AG09319 (cell line): ENCODE results near the gene NFKBIL1.
"Not testable (repeated sequence)": the region's sequence is repeated elsewhere in the genome, so short reads cannot be mapped to it uniquely, and the experiment has no call there.

Experiments used
- DNase-seq: peaks from one replicate; pipeline ENCODE4 v3.0.0-alpha.2; 2010; ENCODE audit warnings: low read depth; ENCODE audit errors: extremely low read depth
- TF ChIP-seq, protein P1 (sequence below): IDR thresholded peaks from 2 replicates; pipeline ENCODE4 v1.5.1; 2011; ENCODE audit warnings: low read depth, mild to moderate bottlenecking, inconsistent platforms, low read length, moderate library complexity

The NFKBIL1 gene

DNA sequence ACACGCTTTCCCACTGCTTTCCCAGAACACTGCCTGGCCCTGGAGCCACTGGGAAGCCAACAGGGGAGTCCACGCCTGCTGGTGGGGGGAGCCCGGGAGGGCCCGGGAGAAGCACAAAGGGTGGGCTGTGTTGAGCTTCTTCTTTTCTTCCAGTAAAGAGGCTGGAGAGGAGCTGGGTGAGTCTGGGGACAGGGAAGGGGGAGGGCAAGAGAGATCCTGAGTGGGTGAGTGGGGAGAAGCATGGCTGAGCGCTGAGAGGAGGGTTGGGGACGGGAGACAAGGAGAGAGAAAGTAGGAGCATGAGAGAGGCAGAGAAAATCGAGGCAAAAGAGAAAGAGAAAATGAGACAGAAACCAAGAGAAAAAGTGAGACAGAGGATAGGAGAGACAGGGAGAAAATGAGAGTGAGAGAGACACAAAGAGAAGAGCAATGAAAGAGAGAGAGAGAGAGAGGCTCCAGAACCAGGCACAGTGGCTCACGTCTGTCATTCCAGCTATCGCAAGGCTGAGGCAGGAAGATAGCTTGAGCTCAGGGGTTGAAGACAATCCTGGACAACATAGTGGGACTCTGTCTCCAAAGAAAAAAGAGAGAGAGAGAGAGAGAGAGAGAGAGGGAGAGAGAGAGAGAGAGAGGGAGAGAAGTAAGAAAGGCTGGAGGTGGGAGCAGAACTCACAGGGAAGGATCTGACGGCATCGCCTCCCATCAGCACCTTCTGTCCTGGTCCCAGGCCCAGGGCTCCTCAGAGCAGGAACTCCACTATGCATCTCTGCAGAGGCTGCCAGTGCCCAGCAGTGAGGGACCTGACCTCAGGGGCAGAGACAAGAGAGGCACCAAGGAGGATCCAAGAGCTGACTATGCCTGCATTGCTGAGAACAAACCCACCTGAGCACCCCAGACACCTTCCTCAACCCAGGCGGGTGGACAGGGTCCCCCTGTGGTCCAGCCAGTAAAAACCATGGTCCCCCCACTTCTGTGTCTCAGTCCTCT is 40.7 kb downstream of the NFKBIL1 start:
- DNase-seq = no peak
- TF ChIP-seq, protein P1, sequence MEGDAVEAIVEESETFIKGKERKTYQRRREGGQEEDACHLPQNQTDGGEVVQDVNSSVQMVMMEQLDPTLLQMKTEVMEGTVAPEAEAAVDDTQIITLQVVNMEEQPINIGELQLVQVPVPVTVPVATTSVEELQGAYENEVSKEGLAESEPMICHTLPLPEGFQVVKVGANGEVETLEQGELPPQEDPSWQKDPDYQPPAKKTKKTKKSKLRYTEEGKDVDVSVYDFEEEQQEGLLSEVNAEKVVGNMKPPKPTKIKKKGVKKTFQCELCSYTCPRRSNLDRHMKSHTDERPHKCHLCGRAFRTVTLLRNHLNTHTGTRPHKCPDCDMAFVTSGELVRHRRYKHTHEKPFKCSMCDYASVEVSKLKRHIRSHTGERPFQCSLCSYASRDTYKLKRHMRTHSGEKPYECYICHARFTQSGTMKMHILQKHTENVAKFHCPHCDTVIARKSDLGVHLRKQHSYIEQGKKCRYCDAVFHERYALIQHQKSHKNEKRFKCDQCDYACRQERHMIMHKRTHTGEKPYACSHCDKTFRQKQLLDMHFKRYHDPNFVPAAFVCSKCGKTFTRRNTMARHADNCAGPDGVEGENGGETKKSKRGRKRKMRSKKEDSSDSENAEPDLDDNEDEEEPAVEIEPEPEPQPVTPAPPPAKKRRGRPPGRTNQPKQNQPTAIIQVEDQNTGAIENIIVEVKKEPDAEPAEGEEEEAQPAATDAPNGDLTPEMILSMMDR = no peak

DNA sequence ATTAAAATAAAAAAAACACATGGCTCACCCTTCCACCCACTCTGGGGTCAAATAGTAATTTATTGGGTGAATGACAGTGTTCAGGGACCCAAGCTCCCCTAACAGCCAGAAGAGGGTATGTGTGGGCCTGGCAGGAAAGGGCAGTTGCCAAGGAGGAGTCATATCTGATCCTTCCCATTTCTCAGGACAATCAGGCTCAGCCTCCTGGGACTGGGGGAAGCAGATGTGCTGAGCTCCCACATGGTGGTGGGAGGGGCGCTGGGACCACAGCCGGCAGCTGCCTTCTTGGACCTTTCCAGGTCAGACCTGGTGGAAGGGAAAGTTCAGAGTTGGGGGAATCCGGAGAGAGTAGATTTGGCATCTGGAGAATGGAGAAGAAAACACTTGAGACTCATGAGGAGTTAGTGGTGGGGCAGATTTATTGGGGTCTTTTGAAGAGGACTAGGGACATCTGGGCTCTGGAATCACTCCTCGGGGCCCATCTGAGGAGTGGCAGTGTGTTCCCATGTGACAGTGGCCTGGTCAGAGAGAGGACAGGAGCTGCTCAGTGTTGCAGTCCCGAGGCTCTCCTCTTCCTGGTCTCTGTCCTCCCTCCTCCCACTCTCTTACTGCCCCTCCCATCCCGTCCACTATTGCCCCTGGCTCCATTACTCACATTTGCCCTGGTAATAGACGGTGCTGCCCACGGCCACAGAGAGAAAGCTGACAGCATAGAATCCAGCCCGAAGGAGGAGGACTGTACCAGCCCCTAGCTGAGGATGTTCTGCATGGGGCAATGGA is 41.7 kb downstream of the NFKBIL1 start:
- no peak for DNase-seq
- TF ChIP-seq, protein P1 = no peak

DNA sequence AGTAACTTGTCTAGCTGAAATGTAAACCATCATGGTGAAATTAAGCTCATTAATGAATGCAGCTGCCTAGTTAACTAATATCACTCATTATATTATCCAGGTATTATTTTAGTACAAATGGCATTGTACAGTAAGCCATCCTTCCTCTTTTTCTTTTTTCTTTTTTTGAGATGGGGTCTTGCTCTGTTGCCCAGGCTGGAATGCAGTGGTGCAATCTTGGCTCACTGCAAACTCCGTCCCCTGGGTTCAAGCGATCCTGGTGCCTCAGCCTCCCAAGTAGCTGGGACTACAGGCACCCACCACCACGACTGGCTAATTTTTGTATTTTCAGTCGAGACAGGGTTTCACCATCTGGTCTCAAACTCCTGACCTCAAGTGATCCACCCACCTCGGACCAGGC is 43.3 kb downstream of the NFKBIL1 start:
- DNase-seq = not testable (repeated sequence)

DNA sequence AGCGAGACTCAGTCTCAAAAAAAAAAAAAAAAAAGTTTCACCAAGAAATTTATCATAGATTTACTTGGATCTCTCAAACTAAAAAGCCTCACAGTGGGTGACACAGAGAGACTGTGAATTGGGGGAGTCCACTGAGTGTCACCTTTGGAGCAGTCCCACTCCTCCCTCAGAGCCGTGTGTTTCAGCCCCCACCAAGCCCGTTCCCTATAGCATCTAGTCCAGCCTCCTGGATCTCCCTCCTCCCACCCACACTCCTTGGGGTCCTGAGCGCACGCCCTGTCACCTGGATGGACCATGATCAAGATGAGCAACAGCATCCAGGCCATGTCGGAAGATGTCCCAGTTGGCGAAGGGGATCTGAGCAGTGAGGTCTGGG is 45.0 kb downstream of the NFKBIL1 start:
- TF ChIP-seq, protein P1 = no peak
- DNase-seq = no peak

DNA sequence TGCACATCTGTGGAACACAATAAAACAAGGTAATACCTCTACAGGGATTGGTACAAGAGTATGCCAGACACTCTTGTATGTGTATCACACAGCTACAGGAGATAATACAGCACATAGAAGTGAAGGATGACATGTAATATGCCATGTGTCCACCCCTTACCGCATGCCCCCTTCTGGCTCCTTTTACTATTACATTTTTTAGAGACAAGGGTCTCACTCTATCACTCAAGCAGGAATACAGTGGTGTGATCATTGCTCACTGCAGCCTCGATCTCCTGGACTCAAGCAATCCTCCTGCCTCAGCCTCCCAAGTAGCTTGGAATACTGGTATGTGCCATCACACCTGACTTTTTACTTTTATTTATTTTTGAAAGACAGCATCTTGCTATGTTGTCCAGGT is 49.6 kb downstream of the NFKBIL1 start:
- TF ChIP-seq, protein P1 = peak; percentile 28
- DNase-seq = no peak

DNA sequence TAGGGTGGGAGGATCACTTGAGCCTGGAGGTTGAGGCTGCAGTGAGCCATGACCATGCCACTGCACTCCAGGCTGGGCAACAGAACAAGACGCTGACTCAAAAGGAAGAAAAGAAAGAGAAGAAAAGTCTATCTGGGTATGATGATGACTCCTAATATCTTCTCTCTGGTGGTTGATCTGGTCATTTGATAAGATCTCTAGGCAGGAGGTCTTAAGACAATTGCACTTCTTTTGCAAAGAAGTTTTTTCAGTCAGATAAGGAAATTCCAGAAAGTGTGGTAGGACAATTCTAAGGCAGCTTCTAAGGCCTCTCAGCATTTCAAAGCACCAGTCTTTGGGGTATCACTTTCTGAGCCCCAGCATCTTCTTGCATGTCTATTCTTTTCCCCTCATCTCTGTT is 59.9 kb downstream of the NFKBIL1 start:
- DNase-seq = no peak
- TF ChIP-seq, protein P1 = no peak
